Placental pericyte (primary cell): ENCODE data around the gene TMEM120A. TPM values are rescaled to one million over a fixed set of nuclear protein-coding genes. Genes with fewer than 3 reads are reported as not detected.
A peak's percentile ranks its signal among the peaks of the same experiment; 100 is the strongest.

Experiments used
- small RNA-seq: library from RNA; depleted of rRNA; stranded (forward); fragments of <200 nt; gene quantifications from one replicate; pipeline ENCODE3, GENCODE V24; 2012; ENCODE audit warnings: low replicate concordance
- total RNA-seq: library from RNA; depleted of rRNA; stranded (reverse); fragments of >200 nt; gene quantifications from 2 replicates; pipeline ENCODE4 v1.2.3, GENCODE V29; 2012

TMEM120A gene
- total RNA-seq = 19.0 and 38.7 TPM in 2 replicates

GRCh38 chr7:75994388-75995051 is at the start of gene TMEM120A:
Gene TMEM120A, minus strand, starts transcription at chr7:75994595. Its CDS starts 25 bp downstream, at chr7:75994570.

Small RNA genes within 50 kb of the gene (small RNA-seq; reads per million reads assigned to genes)
- 11.7 reads per million, percentile 95 among the genes with 10 or more reads in this experiment for gene SNORA14A

Other genes starting within 250 kb of the TMEM120A start
- 0.88 TPM in 1 of 2 replicates, not detected in the other for gene CCL26, start 222.4 kb downstream of the TMEM120A start, total RNA-seq
- gene CCL24, start 180.8 kb downstream of the TMEM120A start, total RNA-seq = 0.44 TPM in 1 of 2 replicates, not detected in the other
- gene RHBDD2, start 115.6 kb downstream of the TMEM120A start, total RNA-seq = 35.4 and 87.5 TPM in 2 replicates
- gene POR, start 79.4 kb downstream of the TMEM120A start, total RNA-seq = 70.2 and 158 TPM in 2 replicates
- gene STYXL1, start 53.4 kb upstream of the TMEM120A start, total RNA-seq = 45.7 and 54.7 TPM in 2 replicates
- gene MDH2, start 53.5 kb upstream of the TMEM120A start, total RNA-seq = 47.0 and 70.0 TPM in 2 replicates
- gene SRRM3, start 207.3 kb upstream of the TMEM120A start, total RNA-seq = 0.57 and 0.66 TPM in 2 replicates